Measurements from ENCODE around the gene NDUFA12.

- TF ChIP-seq CTCF (IDR thresholded peaks at IDR 0.05) (no peak), EP300 (IDR thresholded peaks at IDR 0.05) (no peak), POLR2A (IDR thresholded peaks at IDR 0.05) (no peak)
Observed at GRCh38 chr12:94922561-94922960, 80.9 kb downstream of the NDUFA12 start.
